HG03108 (cell line): ENCODE measurements around the gene ST6GALNAC1.

Source experiments
- ATAC-seq: cut with Tn5 transposase; IDR thresholded peaks from one replicate; pipeline ENCODE4 v1.9.1; 2021; ENCODE audit warnings: moderate library complexity; ENCODE audit not compliant: unreplicated experiment

ST6GALNAC1 gene

DNA sequence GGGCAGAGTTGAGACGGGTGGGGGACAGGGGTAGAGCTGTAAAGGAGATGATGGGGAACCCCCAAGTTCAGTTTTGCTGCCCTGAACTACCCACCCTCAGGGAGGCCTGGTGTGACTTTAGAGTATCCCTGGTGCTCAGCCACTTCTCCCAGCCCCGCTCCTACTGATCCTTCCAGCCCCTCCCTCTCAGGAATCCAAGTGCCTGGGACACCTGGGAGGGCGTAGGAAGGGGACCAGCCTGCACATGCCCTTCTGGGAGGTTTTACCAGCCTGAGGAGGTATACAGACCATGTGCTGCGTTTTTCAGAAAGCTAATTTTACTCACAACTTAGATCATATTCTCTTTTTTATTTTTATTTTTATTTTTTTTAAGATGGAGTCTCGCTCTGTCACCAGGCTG lies 62.0 kb downstream of the ST6GALNAC1 start:
- ATAC-seq = no peak

DNA sequence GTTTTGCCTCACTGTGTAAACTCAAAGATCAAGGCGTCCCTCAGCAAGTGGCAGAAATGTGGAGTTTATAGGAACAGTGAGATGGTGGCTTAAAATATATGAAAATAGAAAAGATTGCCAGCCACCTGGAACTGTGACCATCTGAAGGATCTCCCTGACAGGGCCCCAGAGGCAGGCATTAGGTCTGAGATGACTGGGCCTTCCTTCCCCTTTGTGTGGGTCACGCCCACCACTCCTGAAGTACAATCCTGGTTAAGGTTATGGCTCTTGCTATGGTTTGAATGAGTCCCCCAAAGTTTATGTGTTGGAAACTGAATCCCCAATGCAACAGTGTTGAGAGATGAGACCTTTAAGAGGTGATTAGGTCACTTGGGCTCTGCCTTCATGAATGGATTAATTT lies 64.3 kb downstream of the ST6GALNAC1 start:
- no peak for ATAC-seq

- no peak for ATAC-seq
Measured at GRCh38 chr17:76578376-76578775, 65.2 kb downstream of the ST6GALNAC1 start.

- ATAC-seq = no peak
Measured at GRCh38 chr17:76577876-76578275, 65.7 kb downstream of the ST6GALNAC1 start.

DNA sequence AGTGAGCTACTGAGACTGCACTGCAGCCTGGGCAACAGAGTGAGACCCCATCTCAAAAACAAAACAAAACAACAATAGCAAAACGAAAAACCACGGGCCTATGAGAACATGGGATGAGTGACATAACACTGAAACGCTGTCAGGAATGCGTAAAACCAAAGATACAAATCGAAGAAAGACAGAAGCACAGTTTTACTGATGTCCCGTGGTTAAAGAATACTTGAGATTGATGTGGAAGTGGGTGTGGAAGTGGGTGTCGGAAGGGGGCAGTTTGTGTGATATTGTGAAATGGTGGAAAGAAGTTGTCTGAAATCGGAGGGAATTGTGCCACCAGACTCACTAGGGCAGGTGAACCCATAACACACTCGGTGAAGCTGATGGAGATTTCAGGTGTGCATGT lies 67.4 kb downstream of the ST6GALNAC1 start:
- no peak for ATAC-seq

GRCh38 chr17:76575570-76575969 lies 68.0 kb downstream of the ST6GALNAC1 start:
- no peak for ATAC-seq
